Tongue (tissue), 2 donors: ENCODE results near the gene GRPEL2. TPM values are rescaled to one million over a fixed set of nuclear protein-coding genes. Genes with fewer than 3 reads are reported as not detected.

Experiments
- DNase-seq: peaks from one replicate; pipeline ENCODE4 v3.0.0-alpha.2; 2015
- total RNA-seq: library from RNA; depleted of rRNA; stranded (reverse); fragments of >200 nt; gene quantifications from one replicate; pipeline ENCODE4 v1.2.3, GENCODE V29; 2014

The GRPEL2 gene
- total RNA-seq, 1 donor from 2014 or later = 19.6 TPM

GRCh38 chr5:149357370-149358293, 12.3 kb downstream of the GRPEL2 start, which contains the start of gene PCYOX1L:
TSS of gene PCYOX1L (plus strand) at chr5:149358046. CDS start at chr5:149358069, 23 bp downstream.
- peak; percentile 98 for DNase-seq

DNA sequence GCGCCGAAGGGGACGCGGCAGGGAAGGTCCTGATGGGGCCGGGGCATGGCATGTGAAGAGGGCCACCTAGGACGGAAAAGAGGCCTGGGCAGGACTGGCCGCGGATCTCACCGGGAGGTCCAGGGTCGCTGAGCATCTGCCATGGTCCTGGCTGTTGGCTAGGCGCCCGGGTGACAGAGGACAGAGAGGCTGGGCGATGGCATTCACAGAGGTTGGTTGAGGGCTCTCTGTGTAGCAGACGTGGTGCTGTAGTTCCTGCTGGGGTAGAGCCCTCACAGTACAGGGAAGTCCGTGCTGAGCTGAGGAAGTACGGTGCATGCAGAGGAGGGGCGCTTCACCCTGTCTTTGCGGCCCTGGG, 13.0 kb downstream of the GRPEL2 start:
- DNase-seq = peak; percentile 38

- no peak for DNase-seq
Measured at GRCh38 chr5:149358868-149359495, 13.7 kb downstream of the GRPEL2 start.

DNA sequence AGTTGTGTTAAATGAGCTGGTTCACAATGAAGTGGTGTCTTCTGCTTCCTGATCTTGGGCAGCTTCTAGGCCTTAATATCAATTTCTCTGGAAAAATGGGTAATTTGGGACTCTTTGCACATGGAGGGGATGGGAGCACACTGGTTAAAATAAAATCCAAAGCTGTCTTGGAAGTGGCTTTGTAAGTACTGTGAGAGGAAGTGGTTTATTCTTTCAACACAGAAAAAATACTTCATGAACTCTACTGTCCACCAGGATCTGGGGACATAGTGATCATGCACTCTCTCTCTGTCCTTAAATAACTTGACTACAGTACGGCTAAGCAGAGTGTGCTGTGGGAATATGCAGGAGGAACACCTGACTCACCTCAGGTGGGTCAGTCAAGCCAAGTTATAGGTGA, 15.0 kb downstream of the GRPEL2 start:
- no peak for DNase-seq

- DNase-seq = no peak
Measured at GRCh38 chr5:149362541-149362940, 17.2 kb downstream of the GRPEL2 start.

DNA sequence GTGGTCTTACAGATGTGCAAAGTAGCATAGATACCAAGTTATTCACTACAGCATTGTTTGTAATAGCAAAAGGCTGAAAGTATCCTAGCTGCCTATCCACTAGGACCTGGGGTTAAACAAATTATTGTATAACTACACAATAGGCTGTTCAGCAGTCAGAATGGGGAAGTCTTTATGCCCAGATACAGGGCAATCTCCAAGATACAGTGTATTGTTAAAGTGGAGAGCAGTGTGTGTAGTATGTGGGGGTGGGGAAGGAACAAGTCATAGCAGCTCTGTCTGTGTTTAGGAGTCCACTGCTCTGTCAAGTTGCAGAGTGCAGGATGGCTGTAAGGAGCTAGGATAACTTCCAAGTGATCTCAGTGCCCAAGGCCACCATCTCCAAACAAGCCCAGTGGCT, 18.1 kb downstream of the GRPEL2 start:
- DNase-seq = no peak

DNA sequence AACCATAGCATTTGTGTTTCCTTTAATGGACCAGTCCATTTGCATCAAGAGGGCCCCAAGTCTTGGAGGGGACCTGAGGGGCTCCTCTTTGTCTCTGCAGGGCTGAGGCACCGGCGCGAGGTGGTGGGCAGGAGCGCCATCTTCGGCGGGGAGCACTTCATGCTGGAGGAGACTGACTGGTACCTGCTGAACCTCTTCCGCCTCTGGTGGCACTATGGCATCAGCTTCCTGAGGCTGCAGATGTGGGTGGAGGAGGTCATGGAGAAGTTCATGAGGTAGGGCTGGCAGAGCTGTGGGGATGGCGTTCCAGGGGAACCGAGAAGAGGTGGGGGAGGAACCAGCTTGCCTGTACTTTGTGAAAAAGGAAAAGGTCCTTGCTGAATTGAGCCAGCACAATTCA, 18.6 kb downstream of the GRPEL2 start:
- no peak for DNase-seq

GRCh38 chr5:149364719-149365118, 19.4 kb downstream of the GRPEL2 start:
- no peak for DNase-seq

DNA sequence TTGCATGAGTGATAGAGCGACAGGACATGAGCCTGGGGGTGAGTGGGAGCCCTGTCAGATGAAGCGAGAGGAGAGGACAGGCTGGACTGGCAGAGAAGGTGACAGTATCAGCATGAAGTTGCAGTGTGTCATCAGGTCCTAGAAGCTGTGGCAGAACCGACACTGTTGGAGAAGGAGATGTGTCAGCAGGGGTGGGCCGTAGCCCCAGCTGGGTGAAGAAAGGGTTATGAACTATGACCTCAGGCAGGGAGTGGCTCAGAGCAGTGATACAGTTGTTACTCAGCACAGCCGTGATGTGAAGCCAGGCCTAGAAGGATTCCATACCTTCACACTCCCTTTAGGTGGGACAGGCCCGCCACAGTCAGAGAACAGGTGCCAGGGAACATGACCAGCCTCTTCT, 20.1 kb downstream of the GRPEL2 start:
- no peak for DNase-seq

DNA sequence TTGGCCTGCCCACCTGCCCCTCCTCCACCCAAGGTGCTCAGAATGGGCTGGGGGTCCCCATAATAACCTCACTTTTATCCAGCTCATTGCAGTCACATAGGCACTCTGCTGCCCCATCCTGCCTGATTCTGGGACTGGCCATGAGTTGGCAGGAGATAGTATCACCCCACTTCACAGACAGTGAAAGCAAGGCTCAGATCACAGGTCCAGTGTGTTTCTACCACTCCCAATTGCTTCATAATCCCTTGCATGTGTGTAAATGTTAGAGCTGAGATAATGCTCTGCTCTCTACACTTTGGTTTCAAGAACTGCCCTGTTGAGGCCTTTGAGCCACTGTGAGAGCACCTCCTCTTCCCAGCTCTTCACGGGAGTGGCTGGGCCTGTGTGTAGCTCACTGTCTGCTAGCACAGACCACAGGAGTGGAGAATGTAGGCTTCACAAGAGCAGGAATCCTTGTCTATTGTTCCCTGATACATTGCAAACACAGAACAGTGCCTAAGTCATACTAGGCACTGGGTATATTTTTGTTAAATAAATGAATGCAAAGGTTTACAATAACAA, 20.9 kb downstream of the GRPEL2 start:
- no peak for DNase-seq

GRCh38 chr5:149367249-149367971, 22.1 kb downstream of the GRPEL2 start:
- DNase-seq = peak; percentile 85

DNA sequence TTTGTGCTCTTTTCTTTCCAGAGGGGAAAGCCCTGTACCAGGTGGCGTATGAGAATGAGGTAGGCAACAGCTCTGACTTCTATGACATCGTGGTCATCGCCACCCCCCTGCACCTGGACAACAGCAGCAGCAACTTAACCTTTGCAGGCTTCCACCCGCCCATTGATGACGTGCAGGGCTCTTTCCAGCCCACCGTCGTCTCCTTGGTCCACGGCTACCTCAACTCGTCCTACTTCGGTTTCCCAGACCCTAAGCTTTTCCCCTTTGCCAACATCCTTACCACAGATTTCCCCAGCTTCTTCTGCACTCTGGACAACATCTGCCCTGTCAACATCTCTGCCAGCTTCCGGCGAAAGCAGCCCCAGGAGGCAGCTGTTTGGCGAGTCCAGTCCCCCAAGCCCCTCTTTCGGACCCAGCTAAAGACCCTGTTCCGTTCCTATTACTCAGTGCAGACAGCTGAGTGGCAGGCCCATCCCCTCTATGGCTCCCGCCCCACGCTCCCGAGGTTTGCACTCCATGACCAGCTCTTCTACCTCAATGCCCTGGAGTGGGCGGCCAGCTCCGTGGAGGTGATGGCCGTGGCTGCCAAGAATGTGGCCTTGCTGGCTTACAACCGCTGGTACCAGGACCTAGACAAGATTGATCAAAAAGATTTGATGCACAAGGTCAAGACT, 22.8 kb downstream of the GRPEL2 start:
- no peak for DNase-seq

GRCh38 chr5:149370878-149371277, 25.6 kb downstream of the GRPEL2 start:
- peak; percentile 62 for DNase-seq

DNA sequence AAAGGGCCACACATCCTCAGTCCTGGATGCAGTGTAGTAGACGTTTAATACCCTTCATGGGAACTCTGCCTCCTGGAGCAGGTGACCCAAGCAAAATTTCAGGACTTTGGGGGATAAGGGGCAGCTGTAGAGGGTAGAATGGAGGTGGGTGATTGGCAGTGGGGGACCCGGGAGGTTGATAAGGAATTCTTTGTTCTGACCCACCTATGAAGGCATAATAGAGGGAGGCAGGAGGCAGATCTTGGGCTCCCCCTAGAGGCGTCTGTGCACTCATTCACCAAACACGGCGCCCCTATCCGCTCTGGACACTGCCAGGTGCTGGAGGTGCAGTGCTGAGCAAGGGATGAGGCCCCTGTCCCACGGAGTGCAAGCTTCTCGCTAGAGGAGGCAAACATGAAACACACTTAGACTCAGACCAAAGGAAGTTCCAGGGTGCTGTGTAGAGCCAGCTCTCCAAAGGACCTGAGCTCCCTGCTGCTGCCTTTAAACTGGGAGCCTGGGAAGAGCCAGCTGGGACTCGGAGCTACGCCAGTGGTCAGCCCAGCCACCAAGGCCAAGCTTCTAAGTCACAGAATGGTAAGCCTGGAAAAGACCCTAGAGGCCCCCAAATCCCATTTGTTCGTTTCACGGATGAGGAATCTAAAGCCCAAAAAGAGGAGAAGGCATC, 26.1 kb downstream of the GRPEL2 start:
- peak; percentile 78 for DNase-seq

DNA sequence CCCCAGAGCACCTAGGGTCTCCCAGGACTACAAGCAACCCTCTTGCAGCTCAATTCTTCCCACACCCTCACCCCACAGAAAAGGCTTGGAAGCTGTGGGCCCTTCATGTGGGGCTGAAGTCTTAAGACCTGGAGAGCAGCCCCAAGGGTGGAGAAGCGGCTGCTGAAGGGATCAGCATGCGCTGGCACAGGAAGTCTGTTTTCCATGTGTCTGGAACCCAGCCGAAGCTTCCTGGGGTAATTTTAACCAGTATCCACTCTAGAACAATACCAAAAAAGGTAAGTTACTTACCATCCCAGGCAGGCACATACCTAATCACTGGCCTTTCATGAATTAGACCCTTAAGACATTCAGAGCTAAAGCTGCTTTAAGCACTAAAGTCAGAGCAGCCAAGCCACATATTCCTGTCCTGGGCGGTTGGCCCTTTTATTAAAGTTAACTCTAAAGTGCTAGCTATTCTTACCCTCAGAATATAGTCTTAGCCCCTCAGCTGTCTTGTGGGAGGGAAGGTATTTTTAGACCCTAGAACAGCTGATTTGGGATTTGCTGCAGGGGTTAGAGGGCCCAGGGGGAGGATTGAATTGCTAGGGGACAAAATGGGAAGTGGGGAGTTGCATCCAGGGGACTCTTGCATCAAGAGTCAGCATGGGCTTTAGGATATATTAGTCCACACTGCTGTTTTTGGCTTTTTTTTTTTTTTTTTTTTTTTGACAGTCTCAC, 26.9 kb downstream of the GRPEL2 start:
- DNase-seq = peak; percentile 73

GRCh38 chr5:149372932-149373331, 27.6 kb downstream of the GRPEL2 start:
- DNase-seq = no peak

DNA sequence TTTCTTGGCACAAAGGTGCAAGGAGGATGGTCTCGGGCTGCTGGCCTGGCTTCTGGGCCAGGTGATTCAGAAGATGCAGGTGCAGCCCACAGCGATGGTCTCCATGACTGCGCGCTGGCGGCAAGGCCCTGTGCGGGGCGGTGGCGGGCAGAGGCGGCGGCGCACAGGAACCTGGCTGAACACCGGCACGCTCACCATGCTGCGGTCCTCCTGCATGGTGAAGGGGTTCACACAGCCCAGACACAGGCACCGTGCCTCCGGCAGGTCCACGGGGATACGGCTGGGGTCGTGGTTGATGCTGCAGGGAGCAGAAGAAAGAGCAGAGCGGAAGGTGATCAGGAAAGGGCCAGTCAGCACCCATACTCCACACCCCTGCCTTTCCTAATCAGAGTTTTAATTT, 29.0 kb downstream of the GRPEL2 start:
- no peak for DNase-seq

DNA sequence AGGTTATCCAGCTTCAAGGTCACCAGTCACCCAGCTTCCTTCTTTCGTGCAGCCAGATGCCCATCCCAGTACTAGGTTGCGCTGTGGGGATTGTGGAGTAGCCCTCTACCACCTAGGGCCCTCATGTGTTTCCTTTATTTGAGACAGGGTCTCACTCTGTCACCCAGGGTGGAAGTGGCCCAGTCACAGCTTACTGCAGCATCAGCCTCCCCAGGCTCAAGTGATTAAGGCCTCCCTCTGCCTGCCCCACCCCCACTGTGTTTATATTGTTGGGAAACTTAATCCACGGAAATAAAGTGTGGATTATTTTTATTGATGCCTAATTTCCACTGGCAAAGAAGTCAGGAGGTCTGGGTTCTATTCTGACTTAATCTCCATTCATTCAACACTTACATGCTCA, 29.5 kb downstream of the GRPEL2 start:
- no peak for DNase-seq

GRCh38 chr5:149375434-149375833, 30.1 kb downstream of the GRPEL2 start:
- no peak for DNase-seq

DNA sequence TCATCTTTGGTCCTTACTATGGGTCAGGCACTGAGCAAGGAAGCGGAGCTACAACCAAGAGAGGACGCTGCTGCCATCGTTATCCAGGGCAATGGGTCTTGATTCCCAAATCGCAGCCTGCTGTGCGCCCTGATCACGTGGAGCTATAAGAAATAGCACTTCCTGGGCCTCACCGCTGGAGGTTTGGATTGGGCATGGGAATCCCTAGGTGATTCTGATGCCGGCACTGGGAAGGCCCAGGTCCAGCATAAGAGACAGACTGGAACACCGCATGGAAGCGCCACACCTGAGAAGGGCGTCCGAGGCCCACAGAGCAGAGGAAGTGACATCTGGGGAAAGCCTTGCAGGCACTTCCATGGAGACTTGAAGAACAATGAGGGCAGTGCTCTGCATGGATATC, 30.8 kb downstream of the GRPEL2 start:
- no peak for DNase-seq
